Measurements from ENCODE around the gene MRFAP1.

- TF ChIP-seq, protein P1, sequence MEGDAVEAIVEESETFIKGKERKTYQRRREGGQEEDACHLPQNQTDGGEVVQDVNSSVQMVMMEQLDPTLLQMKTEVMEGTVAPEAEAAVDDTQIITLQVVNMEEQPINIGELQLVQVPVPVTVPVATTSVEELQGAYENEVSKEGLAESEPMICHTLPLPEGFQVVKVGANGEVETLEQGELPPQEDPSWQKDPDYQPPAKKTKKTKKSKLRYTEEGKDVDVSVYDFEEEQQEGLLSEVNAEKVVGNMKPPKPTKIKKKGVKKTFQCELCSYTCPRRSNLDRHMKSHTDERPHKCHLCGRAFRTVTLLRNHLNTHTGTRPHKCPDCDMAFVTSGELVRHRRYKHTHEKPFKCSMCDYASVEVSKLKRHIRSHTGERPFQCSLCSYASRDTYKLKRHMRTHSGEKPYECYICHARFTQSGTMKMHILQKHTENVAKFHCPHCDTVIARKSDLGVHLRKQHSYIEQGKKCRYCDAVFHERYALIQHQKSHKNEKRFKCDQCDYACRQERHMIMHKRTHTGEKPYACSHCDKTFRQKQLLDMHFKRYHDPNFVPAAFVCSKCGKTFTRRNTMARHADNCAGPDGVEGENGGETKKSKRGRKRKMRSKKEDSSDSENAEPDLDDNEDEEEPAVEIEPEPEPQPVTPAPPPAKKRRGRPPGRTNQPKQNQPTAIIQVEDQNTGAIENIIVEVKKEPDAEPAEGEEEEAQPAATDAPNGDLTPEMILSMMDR (IDR thresholded peaks at IDR 0.05; ENCODE audit: insufficient read depth, low read length): no peak
- TF ChIP-seq, protein P2, sequence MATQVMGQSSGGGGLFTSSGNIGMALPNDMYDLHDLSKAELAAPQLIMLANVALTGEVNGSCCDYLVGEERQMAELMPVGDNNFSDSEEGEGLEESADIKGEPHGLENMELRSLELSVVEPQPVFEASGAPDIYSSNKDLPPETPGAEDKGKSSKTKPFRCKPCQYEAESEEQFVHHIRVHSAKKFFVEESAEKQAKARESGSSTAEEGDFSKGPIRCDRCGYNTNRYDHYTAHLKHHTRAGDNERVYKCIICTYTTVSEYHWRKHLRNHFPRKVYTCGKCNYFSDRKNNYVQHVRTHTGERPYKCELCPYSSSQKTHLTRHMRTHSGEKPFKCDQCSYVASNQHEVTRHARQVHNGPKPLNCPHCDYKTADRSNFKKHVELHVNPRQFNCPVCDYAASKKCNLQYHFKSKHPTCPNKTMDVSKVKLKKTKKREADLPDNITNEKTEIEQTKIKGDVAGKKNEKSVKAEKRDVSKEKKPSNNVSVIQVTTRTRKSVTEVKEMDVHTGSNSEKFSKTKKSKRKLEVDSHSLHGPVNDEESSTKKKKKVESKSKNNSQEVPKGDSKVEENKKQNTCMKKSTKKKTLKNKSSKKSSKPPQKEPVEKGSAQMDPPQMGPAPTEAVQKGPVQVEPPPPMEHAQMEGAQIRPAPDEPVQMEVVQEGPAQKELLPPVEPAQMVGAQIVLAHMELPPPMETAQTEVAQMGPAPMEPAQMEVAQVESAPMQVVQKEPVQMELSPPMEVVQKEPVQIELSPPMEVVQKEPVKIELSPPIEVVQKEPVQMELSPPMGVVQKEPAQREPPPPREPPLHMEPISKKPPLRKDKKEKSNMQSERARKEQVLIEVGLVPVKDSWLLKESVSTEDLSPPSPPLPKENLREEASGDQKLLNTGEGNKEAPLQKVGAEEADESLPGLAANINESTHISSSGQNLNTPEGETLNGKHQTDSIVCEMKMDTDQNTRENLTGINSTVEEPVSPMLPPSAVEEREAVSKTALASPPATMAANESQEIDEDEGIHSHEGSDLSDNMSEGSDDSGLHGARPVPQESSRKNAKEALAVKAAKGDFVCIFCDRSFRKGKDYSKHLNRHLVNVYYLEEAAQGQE (IDR thresholded peaks at IDR 0.05; ENCODE audit: insufficient replicate concordance, low read depth): no peak
- TF ChIP-seq POLR2AphosphoS5 (IDR thresholded peaks at IDR 0.05; ENCODE audit: low read depth): no peak
These were observed 31.2 kb downstream of the MRFAP1 start for GRCh38 chr4:6671648-6672047.

Data from HL-60 (cell line).